ENCODE results near the gene UBA1.
A peak's percentile ranks its signal among the peaks of the same experiment; 100 is the strongest.

GRCh38 chrX:47232803-47233332 lies 39.2 kb downstream of the UBA1 start, which contains the start of gene USP11:
- TF ChIP-seq CTCF (IDR thresholded peaks at IDR 0.05) (no peak), POLR2A (IDR thresholded peaks at IDR 0.05; ENCODE audit: low read depth) (peak; percentile 40), EP300 (IDR thresholded peaks at IDR 0.05) (no peak)

Data from esophagus muscularis mucosa (tissue), 4 donors.